ENCODE data around the gene SEMA3C.

SEMA3C gene

GRCh38 chr7:80722616-80723195 lies 196.1 kb downstream of the SEMA3C start:
- H3K27me3 ChIP-seq (ENCODE audit: insufficient read depth, poor library complexity, severe bottlenecking), result no peaks in the 10 kb centered on the region
- peak in 1 of 2 experiments; percentile 18 for DNase-seq (ENCODE audit: low read depth in 1 of 2, low spot score in 1 of 2)
- no peak overlapping the region for H3K4me3 ChIP-seq (replicated peaks; ENCODE audit: insufficient read depth, low read length)
- TF ChIP-seq GABPA (IDR thresholded peaks at IDR 0.05; ENCODE audit: low read depth), result no peak
- no peak for TF ChIP-seq POLR2AphosphoS5 (IDR thresholded peaks at IDR 0.05; ENCODE audit: low read depth)
- no peak for TF ChIP-seq REST (IDR thresholded peaks at IDR 0.05; ENCODE audit: insufficient replicate concordance, low read depth)
- TF ChIP-seq SPI1 (IDR thresholded peaks at IDR 0.05; ENCODE audit: borderline replicate concordance, low read depth), result no peak
- no peak for TF ChIP-seq CTCF (IDR thresholded peaks at IDR 0.05; ENCODE audit: insufficient read depth, low read length)
- H3K27ac ChIP-seq (replicated peaks), result no peak overlapping the region

- Histone ChIP-seq H3K27ac (replicated peaks) (peak overlapping the region; percentile 44), H3K4me3 (replicated peaks; ENCODE audit: insufficient read depth, low read length) (no peak overlapping the region), H3K27me3 (ENCODE audit: insufficient read depth, poor library complexity, severe bottlenecking) (no peaks in the 10 kb centered on the region)
- TF ChIP-seq POLR2AphosphoS5 (IDR thresholded peaks at IDR 0.05; ENCODE audit: low read depth) (no peak), GABPA (IDR thresholded peaks at IDR 0.05; ENCODE audit: low read depth) (no peak), CTCF (IDR thresholded peaks at IDR 0.05; ENCODE audit: insufficient read depth, low read length) (no peak), SPI1 (IDR thresholded peaks at IDR 0.05; ENCODE audit: borderline replicate concordance, low read depth) (no peak), REST (IDR thresholded peaks at IDR 0.05; ENCODE audit: insufficient replicate concordance, low read depth) (no peak)
- peak; percentile 51 to 67 for DNase-seq (ENCODE audit: low read depth in 1 of 2, low spot score in 1 of 2)
These were observed 196.8 kb downstream of the SEMA3C start for GRCh38 chr7:80721883-80722615.

- TF ChIP-seq REST (IDR thresholded peaks at IDR 0.05; ENCODE audit: insufficient replicate concordance, low read depth), result no peak
- TF ChIP-seq SPI1 (IDR thresholded peaks at IDR 0.05; ENCODE audit: borderline replicate concordance, low read depth), result no peak
- TF ChIP-seq POLR2AphosphoS5 (IDR thresholded peaks at IDR 0.05; ENCODE audit: low read depth), result no peak
- TF ChIP-seq CTCF (IDR thresholded peaks at IDR 0.05; ENCODE audit: insufficient read depth, low read length), result no peak
- no peak for TF ChIP-seq GABPA (IDR thresholded peaks at IDR 0.05; ENCODE audit: low read depth)
- Histone ChIP-seq H3K27me3 (ENCODE audit: insufficient read depth, poor library complexity, severe bottlenecking) (no peaks in the 10 kb centered on the region), H3K4me3 (replicated peaks; ENCODE audit: insufficient read depth, low read length) (no peak overlapping the region), H3K27ac (replicated peaks) (no peak overlapping the region)
- no peak for DNase-seq (ENCODE audit: low read depth in 1 of 2, low spot score in 1 of 2)
These were observed 198.7 kb downstream of the SEMA3C start for GRCh38 chr7:80720146-80720545.
